Neuronal stem cell (in vitro differentiated cells): ENCODE data around the gene TECPR2.
A peak's percentile ranks its signal among the peaks of the same experiment; 100 is the strongest.

Source experiments
- DNase-seq: peaks from one replicate; pipeline ENCODE4 v3.0.0-alpha.2; 2013; ENCODE audit warnings: low spot score
- H2AFZ ChIP-seq: one replicate; pipeline ENCODE4 v1.6.1; 2013; ENCODE audit warnings: mild to moderate bottlenecking, low read length, inconsistent platforms
- H2AK5ac ChIP-seq: 2 replicates; pipeline ENCODE4 v1.6.1; 2013; ENCODE audit warnings: low read depth, mild to moderate bottlenecking, inconsistent platforms, low read length, moderate library complexity, mixed read lengths
- H2BK120ac ChIP-seq: 2 replicates; pipeline ENCODE4 v1.6.1; 2013; ENCODE audit warnings: low read depth, mild to moderate bottlenecking, inconsistent platforms, low read length, moderate library complexity, mixed read lengths
- H2BK12ac ChIP-seq: one replicate; pipeline ENCODE4 v1.6.1; 2013; ENCODE audit warnings: low read length, inconsistent platforms
- H2BK15ac ChIP-seq: 2 replicates; pipeline ENCODE4 v1.6.1; 2013; ENCODE audit warnings: mild to moderate bottlenecking, low read length, inconsistent platforms, mixed read lengths
- H2BK5ac ChIP-seq: one replicate; pipeline ENCODE4 v1.6.1; 2013; ENCODE audit warnings: inconsistent platforms, mild to moderate bottlenecking, low read length, moderate library complexity
- H3K14ac ChIP-seq: one replicate; pipeline ENCODE4 v1.6.1; 2013; ENCODE audit warnings: low read length, inconsistent platforms
- H3K18ac ChIP-seq: 2 replicates; pipeline ENCODE4 v1.6.1; 2013; ENCODE audit warnings: low read length, inconsistent platforms
- H3K23ac ChIP-seq: 2 replicates; pipeline ENCODE4 v1.6.1; 2013; ENCODE audit warnings: low read depth, mild to moderate bottlenecking, mixed read lengths, low read length, inconsistent platforms; ENCODE audit not compliant: poor library complexity
- H3K27ac ChIP-seq: replicated peaks from 3 replicates; pipeline ENCODE4 v1.5.1; 2013; ENCODE audit warnings: low read length, inconsistent platforms
- H3K27me3 ChIP-seq, 3 experiments: 2 replicates each; pipeline ENCODE4 v1.6.1; 2013; ENCODE audit warnings: low read length in 3 of 3, mild to moderate bottlenecking in 2 of 3, inconsistent platforms in 1 of 3, low read depth in 1 of 3, mixed read lengths in 1 of 3, moderate library complexity in 1 of 3; ENCODE audit not compliant: control insufficient read depth in 3 of 3, insufficient read depth in 3 of 3
- H3K36me3 ChIP-seq, 2 donors: replicated peaks in 1 of 2; 2 replicates each; pipeline ENCODE4 v1.6.1; 2013; ENCODE audit warnings: low read length in 2 of 2; ENCODE audit not compliant: control insufficient read depth in 2 of 2, insufficient read depth in 2 of 2
- H3K4ac ChIP-seq: 2 replicates; pipeline ENCODE4 v1.6.1; 2013; ENCODE audit warnings: inconsistent platforms, mild to moderate bottlenecking, low read length, moderate library complexity
- H3K4me1 ChIP-seq, 2 donors: 1 replicate in 1 of 2; 2 replicates in 1 of 2; pipeline ENCODE4 v1.6.1; 2013; ENCODE audit warnings: low read length in 2 of 2, low read depth in 1 of 2; ENCODE audit not compliant: control insufficient read depth in 2 of 2, insufficient read depth in 1 of 2
- H3K4me2 ChIP-seq: one replicate; pipeline ENCODE4 v1.6.1; 2013; ENCODE audit warnings: mild to moderate bottlenecking, low read length, inconsistent platforms; ENCODE audit not compliant: insufficient read depth, poor library complexity, severe bottlenecking
- H3K4me3 ChIP-seq, 2 donors: 2 replicates each; pipeline ENCODE4 v1.5.1; 2013; ENCODE audit warnings: low read length in 2 of 2, mild to moderate bottlenecking in 2 of 2, inconsistent platforms in 1 of 2, moderate library complexity in 1 of 2
- H3K79me1 ChIP-seq: one replicate; pipeline ENCODE4 v1.6.1; 2013; ENCODE audit warnings: low read depth, mild to moderate bottlenecking, inconsistent platforms, low read length, moderate library complexity
- H3K9ac ChIP-seq: one replicate; pipeline ENCODE4 v1.6.1; 2013; ENCODE audit warnings: mild to moderate bottlenecking, low read depth, low read length, inconsistent platforms; ENCODE audit not compliant: poor library complexity
- H3K9me3 ChIP-seq, 2 donors: replicated peaks in 1 of 2; 2 replicates each; pipeline versions ENCODE3 to v1.6.1; 2013; ENCODE audit warnings: low read length in 2 of 2, mild to moderate bottlenecking in 2 of 2, inconsistent platforms in 1 of 2, low read depth in 1 of 2, mixed read lengths in 1 of 2, moderate library complexity in 1 of 2; ENCODE audit not compliant: control insufficient read depth in 2 of 2, insufficient read depth in 1 of 2
- H4K8ac ChIP-seq: one replicate; pipeline ENCODE4 v1.6.1; 2013; ENCODE audit warnings: low read depth, mild to moderate bottlenecking, inconsistent platforms, low read length, moderate library complexity
- H4K91ac ChIP-seq: one replicate; pipeline ENCODE4 v1.6.1; 2013; ENCODE audit warnings: low read length, low read depth, mild to moderate bottlenecking, inconsistent platforms; ENCODE audit not compliant: poor library complexity
- WGBS, 2 donors: extraction: QIAGEN DNeasy Blood & Tissue Kit; methylation state at CpG; one replicate each; pipeline ENCODE4 v1.1.7; 2013; ENCODE audit warnings: missing lambda C conversion rate in 2 of 2, mixed read lengths in 1 of 2; ENCODE audit not compliant: insufficient read length in 2 of 2, insufficient replicate concordance in 1 of 2; ENCODE audit errors: extremely low coverage in 2 of 2; 5-methylcytosine and 5-hydroxymethylcytosine counted together

TECPR2 gene

DNA sequence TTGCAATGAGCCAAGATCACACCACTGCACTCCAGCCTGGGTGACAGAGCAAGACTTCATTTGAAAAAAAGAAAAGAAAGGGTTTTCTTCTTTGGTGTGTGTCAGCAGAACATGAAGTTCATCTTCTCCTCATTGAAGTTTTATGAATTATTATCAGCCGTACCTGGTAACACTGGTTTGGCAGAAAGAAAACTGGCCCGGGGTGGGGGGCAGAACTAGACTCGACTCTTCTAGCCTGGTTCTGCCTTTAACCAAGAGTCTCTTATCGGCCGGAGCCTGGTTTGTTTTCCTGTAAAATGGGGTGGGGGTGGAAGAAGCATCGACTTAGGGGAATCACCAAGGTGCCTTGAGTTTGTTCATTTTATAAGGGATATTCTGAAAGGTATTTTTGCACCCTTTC, 64.1 kb downstream of the TECPR2 start:
- no peak overlapping the region for H3K23ac ChIP-seq
- no peaks in the 10 kb centered on the region for H3K4me1 ChIP-seq
- H3K14ac ChIP-seq, result no peak overlapping the region
- H2AK5ac ChIP-seq, result no peak overlapping the region
- no peak overlapping the region for H3K9ac ChIP-seq
- H4K8ac ChIP-seq, result no peak overlapping the region
- no peak for DNase-seq
- H4K91ac ChIP-seq, result no peak overlapping the region
- H3K4me2 ChIP-seq, result no peak overlapping the region
- H3K79me1 ChIP-seq, result peaks cover 1% of the 10 kb centered on the region
- H2BK12ac ChIP-seq, result no peak overlapping the region
- H3K4me3 ChIP-seq, result no peak overlapping the region
- H2AFZ ChIP-seq, result no peak overlapping the region
- no peak overlapping the region for H3K18ac ChIP-seq
- no peaks in the 10 kb centered on the region for H3K27me3 ChIP-seq
- peaks cover 0 to 7% of the 10 kb centered on the region in 2 donors for H3K9me3 ChIP-seq
- H2BK120ac ChIP-seq, result no peak overlapping the region
- peaks cover 8 to 48% of the 10 kb centered on the region in 2 donors for H3K36me3 ChIP-seq
- no peak overlapping the region for H3K4ac ChIP-seq
- H3K27ac ChIP-seq, result no peak overlapping the region
- no peak overlapping the region for H2BK15ac ChIP-seq
- WGBS, 2 donors, result no CpG with 5 or more reads among the region's 6 CpGs
- no peak overlapping the region for H2BK5ac ChIP-seq

DNA sequence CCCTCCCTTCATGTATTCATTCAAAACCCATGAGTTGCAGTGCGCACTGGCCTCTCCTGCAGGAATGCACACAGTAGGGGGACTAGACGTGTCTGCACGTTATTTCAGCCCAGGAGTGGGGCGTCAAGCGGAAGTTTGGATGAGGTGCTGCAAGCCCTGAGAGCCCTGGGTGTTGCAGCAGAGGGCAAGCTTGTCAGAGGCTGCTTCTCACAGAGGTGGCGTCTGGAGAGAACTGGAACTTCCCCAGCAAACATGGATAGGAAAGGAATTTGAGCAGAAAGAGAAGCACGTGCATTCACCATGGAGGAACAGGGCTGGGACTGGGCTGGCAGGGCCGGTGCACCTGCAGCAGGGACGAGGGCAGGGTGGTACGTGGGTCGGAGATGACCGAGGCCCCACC, 64.9 kb downstream of the TECPR2 start:
- Histone ChIP-seq H4K91ac (no peak overlapping the region), H2BK12ac (no peak overlapping the region), H3K36me3 (peaks cover 9 to 52% of the 10 kb centered on the region in 2 donors), H2BK120ac (no peak overlapping the region), H3K4me1 (no peaks in the 10 kb centered on the region), H3K18ac (no peak overlapping the region), H3K9me3 (peaks cover 0 to 7% of the 10 kb centered on the region in 2 donors), H3K27ac (no peak overlapping the region), H3K9ac (no peak overlapping the region), H3K4me3 (no peak overlapping the region), H3K27me3 (no peaks in the 10 kb centered on the region), H2BK5ac (no peak overlapping the region), H3K79me1 (peaks cover 1% of the 10 kb centered on the region), H3K4ac (no peak overlapping the region), H3K23ac (no peak overlapping the region), H2AK5ac (no peak overlapping the region), H2BK15ac (no peak overlapping the region), H3K14ac (no peak overlapping the region), H4K8ac (no peak overlapping the region), H3K4me2 (no peak overlapping the region), H2AFZ (no peak overlapping the region)
- DNase-seq, result no peak
- WGBS, 2 donors, result no CpG with 5 or more reads among the region's 12 CpGs

DNA sequence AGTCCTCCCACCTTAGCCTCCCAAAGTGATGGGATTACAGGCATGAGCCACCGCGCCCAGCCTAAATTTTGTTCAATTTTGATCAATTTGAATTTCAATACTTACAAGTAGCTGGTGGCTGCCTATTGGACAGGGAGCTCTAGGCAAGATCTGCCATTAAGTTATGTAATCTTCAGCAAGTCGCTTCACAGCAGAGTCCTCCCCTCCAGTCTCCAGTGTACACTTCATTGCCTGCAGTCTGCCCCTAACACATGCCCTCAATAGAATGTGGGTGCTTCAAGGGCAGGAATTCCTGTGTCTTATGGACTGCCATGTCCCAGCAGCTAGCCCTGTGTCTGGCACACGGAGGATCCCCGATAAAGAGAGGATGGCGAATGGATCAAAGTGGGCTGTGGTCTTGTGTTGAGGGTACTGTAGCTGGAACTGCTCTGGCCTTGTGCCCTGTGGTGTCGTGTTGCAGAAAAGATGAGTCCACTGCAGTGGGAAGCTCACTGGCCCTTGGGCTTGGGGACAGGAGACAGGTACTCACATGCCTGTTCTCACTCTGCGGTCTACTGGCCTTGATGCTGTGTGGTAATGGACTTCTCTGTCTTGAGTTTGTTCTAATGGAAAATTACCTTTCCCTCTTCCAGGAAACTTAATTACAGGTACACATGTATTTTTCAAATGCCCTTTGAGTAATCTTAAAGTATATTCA, 67.6 kb downstream of the TECPR2 start:
- no peak for DNase-seq
- peaks cover 0 to 5% of the 10 kb centered on the region in 2 donors for H3K9me3 ChIP-seq
- H2AK5ac ChIP-seq, result no peak overlapping the region
- H3K4me1 ChIP-seq, result no peaks in the 10 kb centered on the region
- peaks cover 13 to 56% of the 10 kb centered on the region in 2 donors for H3K36me3 ChIP-seq
- no peak overlapping the region for H3K27ac ChIP-seq
- H3K79me1 ChIP-seq, result no peaks in the 10 kb centered on the region
- no peak overlapping the region for H3K4me2 ChIP-seq
- WGBS, 2 donors, result no CpG with 5 or more reads among the region's 8 CpGs
- H2BK120ac ChIP-seq, result no peak overlapping the region
- H2BK15ac ChIP-seq, result no peak overlapping the region
- no peak overlapping the region for H3K18ac ChIP-seq
- H3K27me3 ChIP-seq, result no peaks in the 10 kb centered on the region
- H2AFZ ChIP-seq, result no peak overlapping the region
- no peak overlapping the region for H4K8ac ChIP-seq
- H3K9ac ChIP-seq, result no peak overlapping the region
- no peak overlapping the region for H4K91ac ChIP-seq
- no peak overlapping the region for H3K4ac ChIP-seq
- no peak overlapping the region for H2BK5ac ChIP-seq
- peak overlapping the region in 1 of 2 donors; percentile 52 for H3K4me3 ChIP-seq
- no peak overlapping the region for H3K23ac ChIP-seq
- no peak overlapping the region for H2BK12ac ChIP-seq
- H3K14ac ChIP-seq, result no peak overlapping the region

DNA sequence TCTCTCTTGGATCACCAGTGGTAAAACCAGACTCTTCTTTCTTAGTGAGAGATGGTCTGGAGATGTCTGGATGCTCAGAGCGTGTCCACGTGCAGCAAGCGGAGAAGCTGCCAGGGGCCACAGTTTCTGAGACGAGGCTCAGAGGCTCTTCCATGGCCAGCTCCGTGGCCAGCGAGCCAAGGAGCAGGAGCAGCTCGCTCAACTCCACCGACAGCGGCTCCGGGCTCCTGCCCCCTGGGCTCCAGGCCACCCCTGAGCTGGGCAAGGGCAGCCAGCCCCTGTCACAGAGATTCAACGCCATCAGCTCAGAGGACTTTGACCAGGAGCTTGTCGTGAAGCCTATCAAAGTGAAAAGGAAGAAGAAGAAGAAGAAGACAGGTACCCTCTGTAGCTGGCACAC, 69.0 kb downstream of the TECPR2 start:
- no peak overlapping the region for H3K18ac ChIP-seq
- no peak overlapping the region for H3K4me2 ChIP-seq
- no peak for DNase-seq
- H2AFZ ChIP-seq, result no peak overlapping the region
- no peak overlapping the region for H3K9ac ChIP-seq
- peaks cover 0 to 5% of the 10 kb centered on the region in 2 donors for H3K9me3 ChIP-seq
- H3K4me3 ChIP-seq, result no peak overlapping the region
- H4K8ac ChIP-seq, result no peak overlapping the region
- no peak overlapping the region for H2AK5ac ChIP-seq
- no peak overlapping the region for H2BK15ac ChIP-seq
- no peaks in the 10 kb centered on the region for H3K4me1 ChIP-seq
- H3K4ac ChIP-seq, result no peak overlapping the region
- H2BK12ac ChIP-seq, result no peak overlapping the region
- H3K27ac ChIP-seq, result no peak overlapping the region
- H2BK5ac ChIP-seq, result no peak overlapping the region
- H3K14ac ChIP-seq, result no peak overlapping the region
- H2BK120ac ChIP-seq, result no peak overlapping the region
- H3K27me3 ChIP-seq, result no peaks in the 10 kb centered on the region
- H4K91ac ChIP-seq, result no peak overlapping the region
- H3K79me1 ChIP-seq, result no peaks in the 10 kb centered on the region
- H3K36me3 ChIP-seq, result peaks cover 19 to 60% of the 10 kb centered on the region in 2 donors
- no peak overlapping the region for H3K23ac ChIP-seq
- WGBS, 2 donors, result no CpG with 5 or more reads among the region's 12 CpGs
